Left lung (tissue), 10 donors: ENCODE results near the gene ENTPD6. TPM values are rescaled to one million over a fixed set of nuclear protein-coding genes. Genes with fewer than 3 reads are reported as not detected.

Experiments
- ATAC-seq: fragments of 200-7000 bp; cut with Tn5 transposase; one replicate; pipeline ENCODE4 v1.9.1; 2020; ENCODE audit warnings: moderate library complexity
- DNase-seq, 4 donors: peaks; one replicate each; pipeline ENCODE4 v3.0.0-alpha.2; 2013 to 2020
- H3K27ac ChIP-seq, 2 donors: fragments of 200-600 bp; sonication (generic) in 1 of 2; one replicate each; pipeline versions ENCODE4 v1.5.0 to v1.8.0; 2020 to 2021
- H3K27me3 ChIP-seq, 2 donors: fragments of 200-600 bp; sonication (generic) in 1 of 2; one replicate each; pipeline versions ENCODE4 v1.5.0 to v1.8.0; 2020 to 2021
- H3K36me3 ChIP-seq, 2 donors: fragments of 200-600 bp; sonication (generic) in 1 of 2; one replicate each; pipeline versions ENCODE4 v1.5.0 to v1.8.0; 2020 to 2021
- H3K4me1 ChIP-seq, 2 donors: fragments of 200-600 bp; one replicate each; pipeline ENCODE4 v1.8.0; 2021
- H3K4me3 ChIP-seq, 2 donors: fragments of 200-600 bp; sonication (generic) in 1 of 2; one replicate each; pipeline versions ENCODE4 v1.5.0 to v1.8.0; 2020 to 2021; ENCODE audit warnings: mild to moderate bottlenecking in 1 of 2
- H3K9me3 ChIP-seq, 2 donors: fragments of 200-600 bp; sonication (generic) in 1 of 2; one replicate each; pipeline versions ENCODE4 v1.5.0 to v1.8.0; 2020 to 2021
- intact Hi-C, 2 donors: fragments of 100-400 bp; cut with DNase I; formaldehyde crosslinking; loops; one replicate each; pipeline versions ENCODE4 v1.11.2 to v1.14.2; 2022
- polyA plus RNA-seq, 6 donors: library from polyadenylated mRNA; unstranded; fragments of 120-200 nt; gene quantifications; one replicate each; pipeline ENCODE4 v1.2.1, GENCODE V29; 2013; ENCODE audit not compliant: insufficient read length in 6 of 6
- total RNA-seq, 2 donors: library from RNA; stranded (reverse); fragmentation: NEBNext Ultra II Directional; extraction: Animal tissue kit (Norgen Biotek cat#: 25700); gene quantifications; one replicate each; pipeline ENCODE4 v1.2.1, GENCODE V29; 2021
- TF ChIP-seq, protein P1 (sequence below), 2 donors: fragments of 200-600 bp; sonication (generic) in 1 of 2; IDR thresholded peaks; one replicate each; pipeline versions ENCODE4 v1.5.0 to v1.8.0; 2021; ENCODE audit warnings: antibody characterized with exemption in 2 of 2
- donor health status: DM: no; HTN: yes; CAD: no.
- donor health status: DM: no; HTN: no; CAD: no.

ENTPD6 gene
- total and polyA plus RNA-seq, 8 donors, result 40.2 to 76.3 (median 47.8) TPM

DNA sequence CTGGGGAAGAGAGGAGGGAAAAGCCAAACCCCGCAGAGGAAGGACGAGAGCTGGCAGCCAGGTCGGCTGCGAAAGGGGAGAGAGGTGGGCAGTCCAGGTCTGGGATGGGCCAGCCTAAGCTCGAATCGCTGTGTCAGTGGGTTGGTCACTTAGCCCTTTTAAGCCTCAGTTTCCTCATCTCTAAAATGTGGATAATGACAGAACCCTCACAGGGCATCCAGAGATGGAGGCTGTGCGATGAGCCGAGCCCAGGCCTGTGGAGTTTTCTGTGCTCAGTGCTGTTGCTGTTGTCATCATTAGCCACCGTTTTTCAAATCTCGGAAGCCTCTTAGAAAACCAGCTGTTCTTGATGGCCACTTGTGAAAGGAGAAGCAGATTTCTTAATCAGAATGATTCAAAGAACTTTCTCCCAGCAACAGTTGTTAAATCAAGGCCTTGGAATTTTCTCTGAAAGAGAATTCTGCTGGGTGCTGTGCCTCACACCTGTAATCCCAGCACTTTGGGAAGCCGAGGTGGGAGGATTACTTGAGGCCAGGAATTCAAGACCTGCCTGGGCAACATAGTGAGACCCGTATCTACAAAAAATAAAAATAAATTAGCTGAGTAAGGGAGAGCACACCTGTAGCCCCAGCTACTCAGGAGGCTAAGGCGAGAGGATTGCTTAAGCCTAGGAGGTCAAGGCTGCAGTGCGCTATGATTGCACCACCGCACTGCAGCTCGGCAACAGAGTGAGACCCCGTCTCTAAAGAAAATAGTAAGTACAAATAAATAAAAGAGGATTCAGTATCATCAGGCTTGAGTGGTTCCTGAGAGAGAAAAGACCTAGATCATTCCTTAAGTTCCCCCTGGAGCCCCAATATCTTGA lies 46.3 kb upstream of the ENTPD6 start:
- TF ChIP-seq, protein P1, sequence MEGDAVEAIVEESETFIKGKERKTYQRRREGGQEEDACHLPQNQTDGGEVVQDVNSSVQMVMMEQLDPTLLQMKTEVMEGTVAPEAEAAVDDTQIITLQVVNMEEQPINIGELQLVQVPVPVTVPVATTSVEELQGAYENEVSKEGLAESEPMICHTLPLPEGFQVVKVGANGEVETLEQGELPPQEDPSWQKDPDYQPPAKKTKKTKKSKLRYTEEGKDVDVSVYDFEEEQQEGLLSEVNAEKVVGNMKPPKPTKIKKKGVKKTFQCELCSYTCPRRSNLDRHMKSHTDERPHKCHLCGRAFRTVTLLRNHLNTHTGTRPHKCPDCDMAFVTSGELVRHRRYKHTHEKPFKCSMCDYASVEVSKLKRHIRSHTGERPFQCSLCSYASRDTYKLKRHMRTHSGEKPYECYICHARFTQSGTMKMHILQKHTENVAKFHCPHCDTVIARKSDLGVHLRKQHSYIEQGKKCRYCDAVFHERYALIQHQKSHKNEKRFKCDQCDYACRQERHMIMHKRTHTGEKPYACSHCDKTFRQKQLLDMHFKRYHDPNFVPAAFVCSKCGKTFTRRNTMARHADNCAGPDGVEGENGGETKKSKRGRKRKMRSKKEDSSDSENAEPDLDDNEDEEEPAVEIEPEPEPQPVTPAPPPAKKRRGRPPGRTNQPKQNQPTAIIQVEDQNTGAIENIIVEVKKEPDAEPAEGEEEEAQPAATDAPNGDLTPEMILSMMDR (IDR thresholded peaks at IDR 0.05), result no peak
- DNase-seq, result no peak
- peaks cover 5 to 9% of the 10 kb centered on the region in 2 donors for H3K4me1 ChIP-seq
- H3K27me3 ChIP-seq, result peaks cover 13 to 55% of the 10 kb centered on the region in 2 donors
- H3K9me3 ChIP-seq, result no peaks in the 10 kb centered on the region
- intact Hi-C loops, result no loop called here
- H3K27ac ChIP-seq, result no peak overlapping the region
- peak; percentile 49 for ATAC-seq
- H3K36me3 ChIP-seq, result no peaks in the 10 kb centered on the region
- no peak overlapping the region for H3K4me3 ChIP-seq

DNA sequence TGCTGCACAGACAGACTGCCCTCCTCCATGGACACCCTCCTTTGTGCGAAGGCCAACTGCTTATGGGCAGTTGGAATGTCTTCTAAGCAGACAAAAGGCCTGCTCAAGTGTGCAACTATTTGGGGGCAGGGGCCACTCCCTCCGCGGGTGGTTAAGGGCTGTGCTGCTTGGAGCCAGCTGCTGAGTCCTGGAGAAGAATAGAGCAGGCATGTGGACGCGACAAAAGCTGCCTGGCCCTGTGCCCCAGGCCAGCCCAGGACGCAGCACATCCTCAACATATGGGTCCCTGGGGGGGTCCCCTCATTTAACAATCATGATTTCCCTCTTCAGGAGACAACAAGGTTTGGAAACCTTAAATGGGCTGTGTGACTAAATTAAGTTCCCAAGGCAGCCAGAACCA lies 45.5 kb upstream of the ENTPD6 start:
- Histone ChIP-seq H3K9me3 (no peaks in the 10 kb centered on the region), H3K4me1 (peaks cover 5 to 9% of the 10 kb centered on the region in 2 donors), H3K4me3 (no peak overlapping the region), H3K36me3 (no peaks in the 10 kb centered on the region), H3K27ac (no peak overlapping the region), H3K27me3 (peaks cover 13 to 51% of the 10 kb centered on the region in 2 donors)
- ATAC-seq (no peak), DNase-seq (peak in 1 of 4 donors; percentile 43)
- TF ChIP-seq, protein P1 (IDR thresholded peaks at IDR 0.05), result no peak
- intact Hi-C loops, result no loop called here

DNA sequence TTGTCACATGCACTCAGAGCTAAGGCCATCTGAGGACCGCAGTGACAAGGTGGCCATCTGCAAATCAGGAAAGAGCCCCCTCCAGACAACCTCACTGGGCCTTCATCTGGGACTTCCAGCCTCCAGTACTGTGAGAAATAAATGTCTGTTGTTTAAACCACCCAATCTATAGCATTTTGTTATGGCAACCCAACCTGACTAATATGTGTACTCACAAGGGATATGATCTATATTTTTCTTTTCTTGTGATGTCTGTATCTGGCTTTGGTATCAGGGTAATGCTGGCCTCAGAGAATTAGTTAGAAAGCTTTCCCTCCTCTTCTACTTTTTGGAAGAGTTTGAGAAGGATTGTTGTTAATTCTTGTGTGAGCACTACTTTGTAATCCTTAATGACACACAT lies 37.5 kb upstream of the ENTPD6 start:
- H3K36me3 ChIP-seq, result no peaks in the 10 kb centered on the region
- H3K4me3 ChIP-seq, result no peak overlapping the region
- no peaks in the 10 kb centered on the region for H3K27me3 ChIP-seq
- H3K27ac ChIP-seq, result no peak overlapping the region
- TF ChIP-seq, protein P1 (IDR thresholded peaks at IDR 0.05), result no peak
- intact Hi-C loops, result no loop called here
- no peaks in the 10 kb centered on the region for H3K4me1 ChIP-seq
- no peaks in the 10 kb centered on the region for H3K9me3 ChIP-seq
- no peak for ATAC-seq
- no peak for DNase-seq

GRCh38 chr20:25160467-25160866 lies 35.0 kb upstream of the ENTPD6 start:
- Histone ChIP-seq H3K27me3 (no peaks in the 10 kb centered on the region), H3K36me3 (no peaks in the 10 kb centered on the region), H3K9me3 (no peaks in the 10 kb centered on the region), H3K27ac (no peak overlapping the region), H3K4me1 (no peaks in the 10 kb centered on the region), H3K4me3 (no peak overlapping the region)
- DNase-seq (no peak), ATAC-seq (no peak)
- intact Hi-C loops, result no loop called here
- TF ChIP-seq, protein P1 (IDR thresholded peaks at IDR 0.05), result no peak

GRCh38 chr20:25160897-25161296 lies 34.6 kb upstream of the ENTPD6 start:
- Histone ChIP-seq H3K4me1 (no peaks in the 10 kb centered on the region), H3K36me3 (no peaks in the 10 kb centered on the region), H3K27me3 (no peaks in the 10 kb centered on the region), H3K9me3 (no peaks in the 10 kb centered on the region), H3K27ac (no peak overlapping the region), H3K4me3 (no peak overlapping the region)
- no peak for ATAC-seq
- intact Hi-C loops, result no loop called here
- no peak for DNase-seq
- TF ChIP-seq, protein P1 (IDR thresholded peaks at IDR 0.05), result no peak
